ENCODE data around the gene CDCP2. TPM values are rescaled to one million over a fixed set of nuclear protein-coding genes. Genes with fewer than 3 reads are reported as not detected.

The CDCP2 gene
- total RNA-seq, 1 donor from 2014 or later, result under 0.01 TPM

- DNase-seq (ENCODE audit: low read depth in 2 of 2), result peak; percentile 65 to 94
These were observed 15.2 kb downstream of the CDCP2 start for GRCh38 chr1:54137534-54138061.

GRCh38 chr1:54136963-54137533 lies 15.8 kb downstream of the CDCP2 start:
- DNase-seq (ENCODE audit: low read depth in 2 of 2), result no peak

GRCh38 chr1:54136269-54136896 lies 16.4 kb downstream of the CDCP2 start:
- DNase-seq (ENCODE audit: low read depth in 2 of 2), result no peak

- DNase-seq (ENCODE audit: low read depth in 2 of 2), result no peak
These were observed 17.2 kb downstream of the CDCP2 start for GRCh38 chr1:54135436-54136120.

GRCh38 chr1:54134295-54134694 lies 18.5 kb downstream of the CDCP2 start:
- no peak for DNase-seq (ENCODE audit: low read depth in 2 of 2)

GRCh38 chr1:54132495-54132894 lies 20.3 kb downstream of the CDCP2 start:
- no peak for DNase-seq (ENCODE audit: low read depth in 2 of 2)

- DNase-seq (ENCODE audit: low read depth in 2 of 2), result no peak
These were observed 21.4 kb downstream of the CDCP2 start for GRCh38 chr1:54131419-54131818.

- DNase-seq (ENCODE audit: low read depth in 2 of 2), result no peak
These were observed 22.9 kb downstream of the CDCP2 start for GRCh38 chr1:54129858-54130257.

- DNase-seq (ENCODE audit: low read depth in 2 of 2), result no peak
These were observed 25.1 kb downstream of the CDCP2 start for GRCh38 chr1:54127594-54128300.

GRCh38 chr1:54126271-54126815 lies 26.5 kb downstream of the CDCP2 start:
- peak in 1 of 2 donors; percentile 80 for DNase-seq (ENCODE audit: low read depth in 2 of 2)

GRCh38 chr1:54125386-54126070 lies 27.3 kb downstream of the CDCP2 start:
- DNase-seq (ENCODE audit: low read depth in 2 of 2), result peak; percentile 38 to 72

GRCh38 chr1:54124906-54125305 lies 27.9 kb downstream of the CDCP2 start:
- DNase-seq (ENCODE audit: low read depth in 2 of 2), result no peak

GRCh38 chr1:54124472-54124871 lies 28.3 kb downstream of the CDCP2 start:
- no peak for DNase-seq (ENCODE audit: low read depth in 2 of 2)

GRCh38 chr1:54122992-54123391 lies 29.8 kb downstream of the CDCP2 start:
- no peak for DNase-seq (ENCODE audit: low read depth in 2 of 2)

- DNase-seq (ENCODE audit: low read depth in 2 of 2), result no peak
These were observed 30.6 kb downstream of the CDCP2 start for GRCh38 chr1:54122135-54122751.

GRCh38 chr1:54121482-54122134 lies 31.2 kb downstream of the CDCP2 start:
- peak; percentile 72 to 79 for DNase-seq (ENCODE audit: low read depth in 2 of 2)

GRCh38 chr1:54120698-54121481 lies 31.9 kb downstream of the CDCP2 start:
- no peak for DNase-seq (ENCODE audit: low read depth in 2 of 2)

GRCh38 chr1:54120018-54120697 lies 32.6 kb downstream of the CDCP2 start:
- DNase-seq (ENCODE audit: low read depth in 2 of 2), result no peak

GRCh38 chr1:54118704-54119103 lies 34.1 kb downstream of the CDCP2 start:
- peak in 1 of 2 donors; percentile 31 for DNase-seq (ENCODE audit: low read depth in 2 of 2)

All from lung microvascular endothelial cell (primary cell).